ENCODE data around the gene JAK2.

GRCh38 chr9:5099466-5099865 is 114.4 kb downstream of the JAK2 start:
- TF ChIP-seq CTCF (IDR thresholded peaks at IDR 0.05) (no peak), EP300 (IDR thresholded peaks at IDR 0.05) (no peak), POLR2A (IDR thresholded peaks at IDR 0.05) (no peak)

All from tibial nerve (tissue), 4 donors.